A549 (cell line): Measurements from ENCODE around the gene BUD23.

Source experiments
- BHLHE40 ChIP-seq: IDR thresholded peaks from 2 replicates; pipeline ENCODE4 v1.6.1; 2012; ENCODE audit warnings: low read depth, low read length, inconsistent platforms
- CHD4 ChIP-seq: fragments of 200-600 bp; sonication (generic); IDR thresholded peaks from 2 replicates; pipeline ENCODE4 v1.6.1; 2016; ENCODE audit warnings: antibody characterized with exemption, mild to moderate bottlenecking, borderline replicate concordance
- CTCF ChIP-seq: fragments of >200 bp; sonication (Bioruptor Twin); formaldehyde crosslinking; IDR thresholded peaks from 3 replicates; pipeline ENCODE4 v1.5.1; 2016
- JUN ChIP-seq, 2 experiments: fragments of >200 bp; sonication (Bioruptor Twin); formaldehyde crosslinking; IDR thresholded peaks; 2 replicates in 1 of 2; 3 replicates in 1 of 2; pipeline ENCODE4 v1.6.1; 2016 to 2017
- MAZ ChIP-seq: fragments of 150-350 bp; IDR thresholded peaks from 2 replicates; pipeline ENCODE4 v1.6.1; 2014; ENCODE audit warnings: antibody characterized with exemption, low read depth, low read length, borderline replicate concordance
- POLR2A ChIP-seq: IDR thresholded peaks from 2 replicates; pipeline ENCODE4 v1.6.1; 2012; ENCODE audit warnings: mild to moderate bottlenecking, low read length
- RAD21 ChIP-seq, 2 experiments: fragments of >200 bp in 1 of 2; sonication (Bioruptor Twin) in 1 of 2; formaldehyde crosslinking in 1 of 2; IDR thresholded peaks in 1 of 2; conservative IDR thresholded peaks in 1 of 2; 2 replicates in 1 of 2; 3 replicates in 1 of 2; pipeline ENCODE4 v1.6.1; 2012 to 2018; ENCODE audit warnings: inconsistent platforms in 1 of 2
- USF2 ChIP-seq: fragments of 450-650 bp; IDR thresholded peaks from 2 replicates; pipeline ENCODE4 v1.6.1; 2014; ENCODE audit warnings: antibody characterized with exemption

- no peak for TF ChIP-seq CTCF
- no peak for TF ChIP-seq JUN (IDR thresholded peaks at IDR 0.05)
- no peak for TF ChIP-seq RAD21 (conservative IDR thresholded peaks at IDR 0.05 in 1 of 2, IDR thresholded peaks at IDR 0.05 in 1 of 2)
- no peak for TF ChIP-seq USF2
- TF ChIP-seq CHD4, result no peak
- TF ChIP-seq POLR2A, result no peak
- no peak for TF ChIP-seq BHLHE40
- no peak for TF ChIP-seq MAZ
Observed at GRCh38 chr7:73685311-73685710, 1.9 kb downstream of the BUD23 start.
